HEK293 (cell line): ENCODE data around the gene CLEC4E.

Experiments
- CTCF ChIA-PET: fragments of 350-600 bp; formaldehyde crosslinking; extraction: SDS; loops from one replicate; lab custom pipeline; 2021; ENCODE audit warnings: antibody characterized with exemption; lab: Yijun Ruan, JAX
- POLR2A ChIA-PET: fragments of 300-600 bp; formaldehyde crosslinking; extraction: SDS; loops from one replicate; lab custom pipeline; 2020; ENCODE audit warnings: antibody characterized with exemption, inconsistent platforms; lab: Yijun Ruan, JAX
- H3K27ac ChIP-seq: fragments of 200-500 bp; sonication (Bioruptor generic); 2 replicates; pipeline ENCODE4 v1.5.1; 2014; ENCODE audit warnings: low read depth, low read length, control low read depth, inconsistent platforms; ENCODE audit errors: extremely low read depth
- H3K36me3 ChIP-seq, 2 experiments: fragments of 200-500 bp in 1 of 2; sonication (Bioruptor generic) in 1 of 2; 1 replicate in 1 of 2; 2 replicates in 1 of 2; pipeline ENCODE4 v1.5.1; 2014 to 2017; ENCODE audit warnings: inconsistent platforms in 2 of 2, low read length in 2 of 2; ENCODE audit not compliant: control insufficient read depth in 2 of 2, insufficient read depth in 1 of 2
- H3K4me1 ChIP-seq: fragments of 200-500 bp; sonication (Bioruptor generic); 2 replicates; pipeline ENCODE4 v1.5.1; 2014; ENCODE audit warnings: mild to moderate bottlenecking, low read length, inconsistent platforms; ENCODE audit not compliant: control insufficient read depth, insufficient read depth
- H3K4me3 ChIP-seq: 2 replicates; pipeline ENCODE4 v1.5.1; 2011; ENCODE audit warnings: low read depth, mild to moderate bottlenecking, control low read depth, low read length, moderate library complexity
- H3K9me3 ChIP-seq: fragments of 200-500 bp; sonication (Bioruptor generic); 2 replicates; pipeline ENCODE4 v1.5.1; 2014; ENCODE audit warnings: low read depth, low read length, inconsistent platforms; ENCODE audit not compliant: control insufficient read depth, insufficient read depth
- FEZF1 ChIP-seq: fragments of 450-650 bp; formaldehyde crosslinking; IDR thresholded peaks from 2 replicates; pipeline ENCODE4 v1.5.1; 2016; ENCODE audit warnings: missing biosample characterization, missing genetic modification characterization
- GLIS1 ChIP-seq: fragments of 450-650 bp; formaldehyde crosslinking; IDR thresholded peaks from 2 replicates; pipeline ENCODE4 v1.5.1; 2016; ENCODE audit warnings: missing biosample characterization, missing genetic modification characterization
- IKZF3 ChIP-seq: fragments of 450-650 bp; IDR thresholded peaks from 2 replicates; pipeline ENCODE4 v1.5.0; 2018; ENCODE audit warnings: missing biosample characterization, mild to moderate bottlenecking, missing genetic modification characterization, moderate library complexity
- OSR2 ChIP-seq: fragments of 450-650 bp; formaldehyde crosslinking; IDR thresholded peaks from 2 replicates; pipeline ENCODE4 v1.5.1; 2016; ENCODE audit warnings: missing biosample characterization, missing genetic modification characterization
- PBX3 ChIP-seq: sonication (generic); formaldehyde crosslinking; IDR thresholded peaks from 2 replicates; pipeline ENCODE4 v1.8.1; 2022; ENCODE audit warnings: mild to moderate bottlenecking, moderate library complexity, missing genetic modification reagents
- PRDM4 ChIP-seq: fragments of 450-650 bp; formaldehyde crosslinking; IDR thresholded peaks from 2 replicates; pipeline ENCODE4 v1.5.1; 2017; ENCODE audit warnings: missing biosample characterization, missing genetic modification characterization
- REPIN1 ChIP-seq: fragments of 450-650 bp; formaldehyde crosslinking; IDR thresholded peaks from 2 replicates; pipeline ENCODE4 v1.5.1; 2017; ENCODE audit warnings: missing biosample characterization, missing genetic modification characterization, low read depth
- REST ChIP-seq: fragments of 450-650 bp; formaldehyde crosslinking; IDR thresholded peaks from 2 replicates; pipeline ENCODE4 v1.5.1; 2016; ENCODE audit warnings: missing biosample characterization, missing genetic modification characterization
- SCRT1 ChIP-seq: fragments of 450-650 bp; formaldehyde crosslinking; IDR thresholded peaks from 2 replicates; pipeline ENCODE4 v1.5.1; 2016; ENCODE audit warnings: missing biosample characterization, missing genetic modification characterization, borderline replicate concordance
- SCRT2 ChIP-seq: fragments of 450-650 bp; formaldehyde crosslinking; IDR thresholded peaks from 2 replicates; pipeline ENCODE4 v1.5.1; 2016; ENCODE audit warnings: missing biosample characterization, missing genetic modification characterization
- ZBTB48 ChIP-seq: fragments of 450-650 bp; formaldehyde crosslinking; IDR thresholded peaks from 2 replicates; pipeline ENCODE4 v1.5.1; 2016; ENCODE audit warnings: missing biosample characterization, missing genetic modification characterization
- ZNF175 ChIP-seq: fragments of 450-650 bp; formaldehyde crosslinking; IDR thresholded peaks from 2 replicates; pipeline ENCODE4 v1.5.1; 2016; ENCODE audit warnings: missing biosample characterization, missing genetic modification characterization
- ZNF223 ChIP-seq: fragments of 450-650 bp; formaldehyde crosslinking; IDR thresholded peaks from 2 replicates; pipeline ENCODE4 v1.5.1; 2016; ENCODE audit warnings: missing biosample characterization, missing genetic modification characterization
- ZNF37A ChIP-seq: fragments of 450-650 bp; IDR thresholded peaks from 2 replicates; pipeline ENCODE4 v1.5.1; 2018; ENCODE audit warnings: missing biosample characterization, missing genetic modification characterization
- ZNF548 ChIP-seq: fragments of 450-650 bp; formaldehyde crosslinking; IDR thresholded peaks from 2 replicates; pipeline ENCODE4 v1.5.1; 2016; ENCODE audit warnings: missing biosample characterization, missing genetic modification characterization
- ZNF600 ChIP-seq: fragments of 450-650 bp; formaldehyde crosslinking; IDR thresholded peaks from 2 replicates; pipeline ENCODE4 v1.5.1; 2016; ENCODE audit warnings: missing biosample characterization, missing genetic modification characterization
- ZNF621 ChIP-seq: fragments of 450-650 bp; formaldehyde crosslinking; IDR thresholded peaks from 2 replicates; pipeline ENCODE4 v1.5.1; 2017; ENCODE audit warnings: missing biosample characterization, missing genetic modification characterization
- ZNF791 ChIP-seq: fragments of 450-650 bp; formaldehyde crosslinking; IDR thresholded peaks from 2 replicates; pipeline ENCODE4 v1.5.1; 2016; ENCODE audit warnings: missing biosample characterization, missing genetic modification characterization
- TF ChIP-seq, protein P1 (sequence below): fragments of 450-650 bp; formaldehyde crosslinking; IDR thresholded peaks from 2 replicates; pipeline ENCODE4 v1.5.1; 2016; ENCODE audit warnings: missing biosample characterization, missing genetic modification characterization
- TF ChIP-seq, protein P2 (sequence below): fragments of 450-650 bp; formaldehyde crosslinking; IDR thresholded peaks from 2 replicates; pipeline ENCODE4 v1.5.1; 2016; ENCODE audit warnings: missing biosample characterization, missing genetic modification characterization
- TF ChIP-seq, protein P3 (sequence below): fragments of 450-650 bp; formaldehyde crosslinking; IDR thresholded peaks from 2 replicates; pipeline ENCODE4 v1.5.1; 2016; ENCODE audit warnings: missing biosample characterization, missing genetic modification characterization

Gene CLEC4E

GRCh38 chr12:8553088-8553627 lies 12.5 kb upstream of the CLEC4E start:
- CTCF ChIA-PET: interaction anchor here (2.0 kb wide), 1 partner anchor 9 kb away, joined by 12 read pairs; no protein-coding TSS in a partner anchor
- Histone ChIP-seq H3K27ac (no peak overlapping the region), H3K4me1 (no peaks in the 10 kb centered on the region), H3K36me3 (no peaks in the 10 kb centered on the region), H3K4me3 (no peak overlapping the region), H3K9me3 (no peaks in the 10 kb centered on the region)
- POLR2A ChIA-PET: no interaction called here
- TF ChIP-seq SCRT1 (peak; percentile 66), SCRT2 (peak; percentile 87), GLIS1 (no peak)

GRCh38 chr12:8549381-8549780 lies 8.7 kb upstream of the CLEC4E start:
- CTCF ChIA-PET: no interaction called here

More at GRCh38 chr12:8549381-8549780, 8.7 kb upstream of the CLEC4E start:
- no peak overlapping the region for H3K4me3 ChIP-seq
- POLR2A ChIA-PET: no interaction called here
- no peaks in the 10 kb centered on the region for H3K36me3 ChIP-seq
- no peaks in the 10 kb centered on the region for H3K9me3 ChIP-seq
- H3K27ac ChIP-seq: no peak overlapping the region
- no peaks in the 10 kb centered on the region for H3K4me1 ChIP-seq
- TF ChIP-seq, protein P1, sequence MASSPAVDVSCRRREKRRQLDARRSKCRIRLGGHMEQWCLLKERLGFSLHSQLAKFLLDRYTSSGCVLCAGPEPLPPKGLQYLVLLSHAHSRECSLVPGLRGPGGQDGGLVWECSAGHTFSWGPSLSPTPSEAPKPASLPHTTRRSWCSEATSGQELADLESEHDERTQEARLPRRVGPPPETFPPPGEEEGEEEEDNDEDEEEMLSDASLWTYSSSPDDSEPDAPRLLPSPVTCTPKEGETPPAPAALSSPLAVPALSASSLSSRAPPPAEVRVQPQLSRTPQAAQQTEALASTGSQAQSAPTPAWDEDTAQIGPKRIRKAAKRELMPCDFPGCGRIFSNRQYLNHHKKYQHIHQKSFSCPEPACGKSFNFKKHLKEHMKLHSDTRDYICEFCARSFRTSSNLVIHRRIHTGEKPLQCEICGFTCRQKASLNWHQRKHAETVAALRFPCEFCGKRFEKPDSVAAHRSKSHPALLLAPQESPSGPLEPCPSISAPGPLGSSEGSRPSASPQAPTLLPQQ (tag by site-specific recombination): no peak
- TF ChIP-seq REST (no peak), ZNF37A (tag by site-specific recombination) (no peak), ZNF621 (tag by site-specific recombination) (no peak), ZNF175 (no peak), PRDM4 (tag by site-specific recombination) (no peak), ZNF548 (no peak), IKZF3 (tag by site-specific recombination) (no peak), REPIN1 (tag by site-specific recombination) (no peak), OSR2 (tag by site-specific recombination) (no peak), PBX3 (CRISPR knock-in tag) (no peak), FEZF1 (tag by site-specific recombination) (no peak), ZNF791 (tag by site-specific recombination) (no peak), ZNF223 (tag by site-specific recombination) (no peak), ZBTB48 (tag by site-specific recombination) (no peak), ZNF600 (tag by site-specific recombination) (no peak)
- TF ChIP-seq, protein P2, sequence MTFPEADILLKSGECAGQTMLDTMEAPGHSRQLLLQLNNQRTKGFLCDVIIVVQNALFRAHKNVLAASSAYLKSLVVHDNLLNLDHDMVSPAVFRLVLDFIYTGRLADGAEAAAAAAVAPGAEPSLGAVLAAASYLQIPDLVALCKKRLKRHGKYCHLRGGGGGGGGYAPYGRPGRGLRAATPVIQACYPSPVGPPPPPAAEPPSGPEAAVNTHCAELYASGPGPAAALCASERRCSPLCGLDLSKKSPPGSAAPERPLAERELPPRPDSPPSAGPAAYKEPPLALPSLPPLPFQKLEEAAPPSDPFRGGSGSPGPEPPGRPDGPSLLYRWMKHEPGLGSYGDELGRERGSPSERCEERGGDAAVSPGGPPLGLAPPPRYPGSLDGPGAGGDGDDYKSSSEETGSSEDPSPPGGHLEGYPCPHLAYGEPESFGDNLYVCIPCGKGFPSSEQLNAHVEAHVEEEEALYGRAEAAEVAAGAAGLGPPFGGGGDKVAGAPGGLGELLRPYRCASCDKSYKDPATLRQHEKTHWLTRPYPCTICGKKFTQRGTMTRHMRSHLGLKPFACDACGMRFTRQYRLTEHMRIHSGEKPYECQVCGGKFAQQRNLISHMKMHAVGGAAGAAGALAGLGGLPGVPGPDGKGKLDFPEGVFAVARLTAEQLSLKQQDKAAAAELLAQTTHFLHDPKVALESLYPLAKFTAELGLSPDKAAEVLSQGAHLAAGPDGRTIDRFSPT: no peak
- TF ChIP-seq, protein P3, sequence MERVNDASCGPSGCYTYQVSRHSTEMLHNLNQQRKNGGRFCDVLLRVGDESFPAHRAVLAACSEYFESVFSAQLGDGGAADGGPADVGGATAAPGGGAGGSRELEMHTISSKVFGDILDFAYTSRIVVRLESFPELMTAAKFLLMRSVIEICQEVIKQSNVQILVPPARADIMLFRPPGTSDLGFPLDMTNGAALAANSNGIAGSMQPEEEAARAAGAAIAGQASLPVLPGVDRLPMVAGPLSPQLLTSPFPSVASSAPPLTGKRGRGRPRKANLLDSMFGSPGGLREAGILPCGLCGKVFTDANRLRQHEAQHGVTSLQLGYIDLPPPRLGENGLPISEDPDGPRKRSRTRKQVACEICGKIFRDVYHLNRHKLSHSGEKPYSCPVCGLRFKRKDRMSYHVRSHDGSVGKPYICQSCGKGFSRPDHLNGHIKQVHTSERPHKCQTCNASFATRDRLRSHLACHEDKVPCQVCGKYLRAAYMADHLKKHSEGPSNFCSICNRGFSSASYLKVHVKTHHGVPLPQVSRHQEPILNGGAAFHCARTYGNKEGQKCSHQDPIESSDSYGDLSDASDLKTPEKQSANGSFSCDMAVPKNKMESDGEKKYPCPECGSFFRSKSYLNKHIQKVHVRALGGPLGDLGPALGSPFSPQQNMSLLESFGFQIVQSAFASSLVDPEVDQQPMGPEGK (tag by site-specific recombination): no peak
